HG02885 (cell line): ENCODE results near the gene LRPAP1.

Experiments used
- ATAC-seq: cut with Tn5 transposase; IDR thresholded peaks from one replicate; pipeline ENCODE4 v1.9.1; 2021; ENCODE audit warnings: mild to moderate bottlenecking; ENCODE audit not compliant: unreplicated experiment, poor library complexity

Gene LRPAP1

DNA sequence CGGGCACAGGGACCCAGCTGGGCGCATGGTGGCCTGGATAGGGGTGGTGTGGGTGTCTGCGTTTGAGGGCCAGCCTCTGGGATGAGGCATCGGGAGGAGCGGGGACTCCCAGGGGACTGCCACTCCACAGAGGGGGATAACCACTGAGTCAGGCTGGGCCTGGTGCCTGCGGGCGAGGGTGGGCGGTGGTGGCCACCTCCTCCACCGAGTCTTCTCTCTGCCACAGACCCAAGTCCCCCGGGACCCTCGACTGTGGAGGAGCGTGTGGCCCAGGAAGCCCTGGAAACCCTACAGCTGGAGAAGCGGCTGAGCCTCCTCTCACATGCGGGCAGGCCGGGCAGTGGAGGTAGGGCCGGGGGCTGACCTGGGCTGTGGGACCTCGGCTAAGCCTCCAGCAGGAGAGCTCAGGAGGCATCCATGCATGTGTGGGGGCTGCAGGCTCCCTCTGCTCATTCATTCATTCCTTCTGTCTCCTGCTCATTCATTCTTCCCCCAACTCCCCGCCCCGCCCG lies 42.7 kb downstream of the LRPAP1 start:
- ATAC-seq, result no peak

DNA sequence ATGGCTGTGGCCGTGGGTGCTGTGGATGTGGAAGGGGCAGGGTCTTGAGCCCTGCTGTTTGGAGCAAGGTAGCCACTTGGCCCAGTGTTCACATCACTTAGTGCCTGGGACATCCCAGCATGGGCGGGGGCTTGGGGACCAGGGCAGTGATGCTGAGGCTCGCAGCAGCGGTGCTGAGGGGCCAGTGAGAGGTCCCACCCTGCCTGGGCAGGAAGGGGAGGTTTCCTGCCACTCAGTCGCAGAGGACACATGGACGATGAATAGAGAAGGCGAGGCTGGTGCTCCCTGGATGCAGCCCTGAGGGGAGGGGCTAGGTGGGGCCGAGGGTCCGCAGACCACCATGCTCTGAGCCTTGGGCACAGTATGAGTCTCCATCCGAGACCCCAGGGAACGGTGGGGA lies 43.4 kb downstream of the LRPAP1 start:
- no peak for ATAC-seq

DNA sequence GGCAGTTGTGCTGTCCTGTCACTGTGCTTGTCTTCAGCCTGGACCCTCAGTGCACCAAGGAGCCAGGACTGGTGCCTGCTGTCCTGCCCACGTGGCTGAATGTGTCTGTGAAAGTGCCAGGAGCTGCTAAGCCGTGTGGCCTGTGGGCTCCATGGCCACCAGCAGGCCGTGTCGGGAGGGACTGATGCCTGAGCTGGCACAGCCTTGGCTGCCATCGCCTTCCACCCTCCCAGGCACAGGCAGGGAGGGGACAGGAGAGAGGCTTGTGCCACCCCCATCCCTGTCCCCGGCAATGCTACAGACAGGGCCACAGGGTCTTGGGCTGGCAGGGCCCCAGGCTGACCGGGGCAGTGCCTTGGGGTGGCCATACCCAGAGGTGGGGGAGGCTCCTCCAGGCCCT lies 44.4 kb downstream of the LRPAP1 start:
- no peak for ATAC-seq

DNA sequence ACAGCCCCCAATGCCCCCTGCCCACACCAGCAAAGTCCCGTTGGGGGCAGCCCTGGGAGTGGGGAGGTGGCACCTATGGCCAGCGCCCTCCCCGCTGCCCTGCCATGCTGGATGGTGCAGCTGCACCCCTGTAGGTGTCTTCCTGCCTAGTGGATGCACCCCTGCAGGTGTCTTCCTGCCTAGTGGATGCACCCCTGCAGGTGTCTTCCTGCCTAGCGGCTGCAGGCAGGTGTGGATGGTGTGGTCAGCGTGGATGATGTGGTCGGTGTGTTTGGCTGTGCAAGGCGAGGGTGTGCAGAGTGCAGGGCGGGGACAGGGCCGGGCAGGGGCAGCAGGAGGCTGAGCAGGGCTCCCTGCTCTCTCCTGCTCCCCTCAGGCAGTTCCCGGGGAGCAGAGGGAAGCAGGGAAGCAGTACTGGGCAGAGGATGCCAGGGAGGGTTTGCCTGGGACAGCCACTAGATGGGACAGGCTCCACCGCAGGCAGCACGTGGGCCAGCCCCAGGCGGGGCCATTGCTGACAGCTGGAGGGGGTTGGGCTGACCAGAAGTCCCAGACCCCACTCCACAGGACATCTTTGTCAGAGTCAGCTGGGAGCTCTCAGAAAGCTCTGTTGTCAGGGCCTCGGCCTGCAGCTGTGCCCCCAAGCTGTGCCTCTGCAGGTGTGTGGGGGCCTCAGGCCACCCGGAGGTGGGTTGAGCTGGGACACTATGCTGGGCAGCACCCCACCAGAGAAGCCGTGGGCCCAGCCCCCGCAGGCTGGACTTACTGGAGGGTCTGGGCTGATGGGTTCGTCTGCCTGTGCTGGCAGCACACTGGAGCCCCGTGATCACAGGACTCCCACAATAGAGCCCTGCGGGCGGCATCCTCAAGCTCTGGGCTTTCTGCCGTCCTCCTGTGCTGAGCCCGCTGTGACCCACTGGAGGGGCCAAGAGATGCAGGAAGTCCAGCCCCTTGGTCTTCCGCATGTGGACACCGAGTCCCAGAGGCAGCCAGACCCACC lies 45.4 kb downstream of the LRPAP1 start:
- ATAC-seq, result no peak

DNA sequence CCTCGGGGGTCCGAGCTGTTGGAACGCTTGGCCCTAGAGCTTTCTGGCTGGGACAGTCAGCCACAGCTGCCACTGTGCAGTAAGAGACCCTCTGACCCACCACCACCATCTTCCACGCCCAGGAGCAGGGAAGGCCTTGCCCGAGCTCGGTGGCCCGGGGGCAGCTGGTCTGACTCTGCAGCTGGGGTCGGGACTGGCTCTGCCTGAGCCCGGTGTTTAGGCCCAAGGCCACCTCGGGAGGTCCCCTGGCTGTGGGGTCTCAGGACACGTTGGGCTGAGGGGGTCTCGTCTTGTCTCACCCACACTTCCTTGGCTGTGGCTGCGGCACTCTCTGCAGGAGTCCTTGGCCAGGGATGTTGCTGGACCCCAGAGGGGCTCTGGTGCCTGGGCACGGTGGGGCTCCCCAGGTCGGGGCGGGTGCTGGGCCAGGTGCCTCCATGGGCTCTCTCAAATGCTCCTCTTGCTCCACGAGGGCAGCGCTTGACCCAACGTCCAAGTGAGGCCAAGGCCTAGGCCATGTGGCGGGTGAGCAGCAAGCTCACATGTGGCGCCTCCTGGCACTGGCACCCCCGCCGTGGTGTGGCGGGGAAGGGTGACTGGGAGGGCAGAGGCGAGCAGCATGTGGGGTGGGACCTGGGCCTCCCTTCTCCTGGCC lies 46.2 kb downstream of the LRPAP1 start:
- no peak for ATAC-seq

DNA sequence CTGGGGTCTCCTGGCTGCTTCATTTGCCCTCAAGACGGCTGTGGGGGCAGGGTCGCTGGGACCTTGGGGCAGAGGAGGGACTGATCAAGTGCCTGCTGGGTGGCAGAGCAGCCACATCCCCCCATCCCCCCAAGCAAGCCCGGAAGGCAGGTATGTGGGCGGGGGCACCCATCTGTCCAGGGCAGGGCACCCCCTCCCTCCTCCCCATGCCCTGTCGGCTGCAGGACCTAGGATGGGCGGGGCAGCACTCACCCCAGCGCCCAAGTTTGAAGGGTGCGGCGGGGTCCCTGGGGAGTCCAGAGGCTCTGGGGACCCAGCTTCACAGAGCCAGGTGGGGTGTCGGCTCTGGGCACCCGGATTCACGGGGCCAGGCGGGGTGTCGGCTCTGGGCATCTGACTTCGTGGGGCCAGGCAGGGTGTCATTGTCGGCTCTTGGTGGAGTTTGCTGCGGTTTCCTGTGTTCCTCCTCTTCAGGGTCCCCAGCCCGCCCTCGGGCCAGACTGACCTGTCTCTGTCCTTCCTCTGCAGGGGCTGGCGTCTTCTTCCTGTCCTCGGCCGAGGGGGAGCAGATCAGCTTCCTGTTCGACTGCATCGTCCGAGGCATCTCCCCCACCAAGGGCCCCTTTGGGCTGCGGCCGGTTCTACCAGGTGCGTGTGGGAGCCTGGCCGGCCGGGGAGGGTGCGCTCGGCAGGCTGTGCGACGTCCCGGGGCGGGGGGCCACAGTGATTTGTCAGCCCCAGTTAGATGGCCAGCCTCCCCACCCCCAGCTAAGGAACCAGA lies 47.0 kb downstream of the LRPAP1 start:
- ATAC-seq, result no peak

DNA sequence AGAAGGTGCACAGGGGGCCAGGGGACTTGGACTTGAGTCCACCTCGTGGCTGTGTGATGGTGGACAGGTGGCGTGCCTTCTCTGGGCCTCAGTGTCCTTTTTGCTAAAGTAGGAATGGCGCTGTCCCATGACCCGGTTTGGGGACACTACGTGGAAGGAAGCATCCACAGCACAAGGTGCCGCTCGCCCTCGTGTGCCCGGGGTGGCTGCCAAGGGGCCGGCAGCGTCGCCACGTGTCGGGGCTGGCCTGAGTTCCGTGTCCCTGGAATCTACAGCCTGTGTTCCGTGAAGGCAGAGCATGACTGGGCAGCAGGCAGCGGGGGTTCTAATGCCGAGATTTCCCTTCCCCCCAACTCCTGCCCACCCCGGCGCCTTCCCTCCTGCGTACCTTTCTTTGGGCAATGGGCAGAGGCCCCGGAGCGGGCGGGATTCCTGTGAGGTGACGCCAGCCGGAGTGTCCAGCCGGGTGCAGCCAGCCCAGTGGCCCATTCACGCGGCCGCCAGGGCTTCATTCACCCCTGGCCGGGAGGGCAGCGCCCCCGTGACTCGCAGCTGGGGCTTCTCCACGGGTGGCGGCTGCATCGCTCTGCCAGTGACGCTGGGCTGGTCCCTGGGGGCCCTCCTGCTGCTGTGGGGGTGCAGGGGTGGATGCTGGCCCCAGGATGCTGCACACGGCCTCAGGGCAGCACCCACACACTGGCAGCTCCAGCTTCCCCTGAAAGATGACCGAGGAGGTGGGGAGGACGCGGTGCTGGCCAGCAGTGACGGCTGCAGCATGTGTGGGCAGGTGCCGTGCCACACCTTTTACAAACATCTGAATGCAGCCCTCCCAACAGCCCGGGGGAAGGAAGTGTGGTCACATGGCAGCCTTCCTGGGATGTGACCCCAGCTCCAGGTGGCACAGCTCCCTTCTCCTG lies 47.9 kb downstream of the LRPAP1 start:
- ATAC-seq, result no peak

DNA sequence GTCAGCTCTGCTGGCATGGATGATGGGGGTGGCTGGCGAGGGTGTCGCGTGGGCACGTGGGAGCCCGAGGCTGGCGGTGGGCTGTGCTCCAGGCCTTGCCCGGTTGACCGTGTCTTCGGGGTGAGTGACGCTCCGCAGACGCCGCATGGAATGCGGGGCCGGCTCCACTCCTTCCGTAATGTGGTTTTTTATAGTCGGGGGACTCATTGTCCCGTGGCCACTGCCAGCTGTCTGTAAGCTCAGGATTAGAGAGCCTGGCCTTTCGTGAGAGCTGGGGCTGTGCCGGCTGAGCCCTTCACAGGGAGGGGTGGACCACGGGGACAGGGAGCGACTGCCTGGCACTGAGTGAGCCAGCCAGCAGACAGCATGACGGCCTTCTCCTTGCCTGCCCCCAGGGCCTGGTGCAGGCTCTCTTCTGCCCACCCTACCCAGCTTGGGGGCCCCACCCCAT lies 48.7 kb downstream of the LRPAP1 start:
- no peak for ATAC-seq

DNA sequence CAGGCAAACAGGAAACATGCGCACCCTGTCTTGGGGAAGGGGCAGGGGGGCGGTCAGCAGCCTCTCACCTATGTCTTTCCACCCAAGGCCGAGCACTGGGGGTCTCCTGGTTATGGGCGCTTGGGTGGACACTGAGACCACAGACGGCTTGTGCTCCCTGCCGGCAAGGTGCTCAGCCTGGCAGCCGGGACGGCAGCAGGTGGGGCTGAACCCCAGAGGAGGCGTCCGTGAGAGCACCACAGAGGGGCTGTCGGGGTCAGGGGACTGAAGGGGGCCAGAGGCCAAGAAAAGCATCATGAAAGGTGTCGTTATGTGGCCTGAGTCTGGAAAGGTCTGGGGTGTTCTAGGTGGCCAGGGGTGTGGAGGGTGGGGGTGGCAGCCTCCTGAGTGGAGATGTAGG lies 49.5 kb downstream of the LRPAP1 start:
- ATAC-seq, result no peak

DNA sequence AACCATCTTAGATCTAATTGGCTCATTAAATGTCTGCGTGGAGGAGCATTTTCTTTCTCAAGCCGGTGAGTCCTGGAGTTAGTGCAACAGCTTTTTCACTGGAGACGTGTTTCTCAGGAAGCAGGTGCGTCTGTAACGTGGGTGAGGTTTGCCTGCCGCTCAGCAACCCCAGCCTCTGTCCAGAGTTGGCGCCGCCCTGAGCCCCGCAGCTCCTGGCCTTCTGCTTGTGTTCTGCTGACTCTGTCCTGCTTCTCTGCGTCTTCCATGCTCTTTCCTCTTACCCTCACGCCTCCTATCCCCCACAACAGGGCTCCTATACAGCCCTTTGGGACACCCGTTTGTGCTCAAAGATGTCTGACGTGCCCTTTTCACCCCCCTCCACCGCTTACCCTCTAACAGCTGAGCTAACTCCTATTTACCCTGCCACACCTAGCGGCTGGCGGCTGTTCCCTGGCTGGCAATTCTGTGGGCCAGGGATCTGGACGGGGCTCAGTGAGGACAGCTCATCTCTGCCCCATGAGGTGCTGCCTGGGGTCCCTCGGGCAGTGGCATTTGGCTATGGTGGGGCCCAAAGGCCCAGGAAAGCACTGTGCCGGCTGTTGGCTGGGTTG lies 50.3 kb downstream of the LRPAP1 start:
- ATAC-seq, result no peak

DNA sequence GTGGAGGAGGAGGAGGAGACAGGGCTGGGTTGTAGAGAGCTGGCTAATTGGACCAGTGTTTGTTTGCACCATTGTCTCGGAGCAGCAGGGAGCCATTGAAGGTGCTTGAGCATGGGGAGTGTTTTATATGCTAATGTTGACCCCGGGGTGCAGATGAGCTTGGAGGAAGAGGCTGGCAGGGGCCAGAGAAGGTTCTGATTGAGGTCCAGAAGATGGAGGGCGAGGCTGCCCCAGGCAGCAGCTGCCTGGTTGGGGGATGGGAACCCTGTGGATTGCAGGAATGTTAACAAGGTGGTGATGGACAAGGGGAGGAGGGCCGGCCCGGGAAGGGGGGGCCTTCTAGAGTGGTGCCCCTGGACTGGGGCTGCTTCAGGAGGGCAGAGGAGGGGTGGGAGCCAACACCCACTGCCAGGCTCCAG lies 51.1 kb downstream of the LRPAP1 start:
- no peak for ATAC-seq

DNA sequence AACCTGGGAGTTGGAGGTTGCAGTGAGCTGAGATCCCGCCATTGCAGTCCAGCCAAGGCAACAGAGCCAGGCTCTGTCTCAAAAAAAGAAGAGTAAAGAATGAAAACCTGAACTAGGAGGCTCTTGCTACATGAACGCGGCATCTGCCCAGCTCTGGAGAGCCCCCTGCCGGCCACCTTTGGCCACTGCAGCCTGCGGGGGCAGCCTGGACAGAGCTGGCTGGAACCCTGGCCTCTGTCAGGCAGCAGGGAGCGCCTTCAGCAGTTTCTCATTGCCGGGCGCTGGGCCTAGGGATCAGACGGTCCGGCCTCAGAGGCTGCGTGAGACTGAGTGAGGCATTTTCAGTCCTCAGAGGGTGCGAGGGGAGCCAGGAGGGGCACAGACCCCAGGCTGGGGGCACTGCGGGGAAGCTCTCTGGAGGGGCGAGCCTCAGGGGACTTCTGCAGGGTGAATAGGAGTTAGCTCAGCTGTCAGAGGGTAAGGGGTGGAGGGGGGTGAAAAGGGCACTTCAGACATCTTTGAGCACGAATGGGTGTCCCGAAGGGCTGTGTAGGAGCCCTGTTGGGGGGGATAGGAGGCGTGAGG lies 51.6 kb downstream of the LRPAP1 start:
- peak; percentile 78 for ATAC-seq

DNA sequence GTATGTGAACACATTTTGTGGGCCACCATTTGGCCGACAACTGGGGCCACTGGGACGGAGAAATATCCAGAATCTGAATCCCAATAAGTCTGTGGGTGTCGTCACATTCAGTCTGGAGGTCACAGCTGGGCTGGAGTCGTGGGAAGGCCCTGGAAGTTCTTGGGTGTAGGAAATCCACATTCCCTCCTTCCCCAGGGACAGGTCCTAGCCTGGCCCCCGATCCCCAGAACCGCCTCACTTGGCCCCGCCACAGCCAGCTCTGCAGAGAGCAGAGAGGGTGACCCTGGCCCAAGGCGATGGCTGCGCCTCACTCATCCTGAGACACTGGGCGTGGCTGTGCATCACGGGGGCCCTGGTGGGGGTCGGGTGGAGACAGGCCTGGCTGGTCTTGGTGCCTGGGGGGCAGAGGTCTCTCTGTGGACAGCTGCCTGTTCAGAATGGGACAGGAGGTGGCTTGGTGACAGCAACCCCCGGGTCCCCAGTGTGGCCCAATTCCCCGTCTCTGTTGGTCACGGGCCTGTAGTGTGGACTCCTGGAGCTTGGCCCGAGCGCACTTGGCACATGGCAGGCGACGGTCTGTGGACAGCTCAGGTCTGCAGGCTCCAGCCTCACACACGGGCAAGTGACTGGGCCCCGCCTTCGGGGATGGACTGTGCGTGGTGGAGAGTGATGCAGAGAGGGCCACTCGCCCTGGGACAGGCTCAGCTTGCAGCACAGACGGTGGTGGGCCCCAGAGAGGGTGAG lies 52.7 kb downstream of the LRPAP1 start:
- ATAC-seq, result no peak

DNA sequence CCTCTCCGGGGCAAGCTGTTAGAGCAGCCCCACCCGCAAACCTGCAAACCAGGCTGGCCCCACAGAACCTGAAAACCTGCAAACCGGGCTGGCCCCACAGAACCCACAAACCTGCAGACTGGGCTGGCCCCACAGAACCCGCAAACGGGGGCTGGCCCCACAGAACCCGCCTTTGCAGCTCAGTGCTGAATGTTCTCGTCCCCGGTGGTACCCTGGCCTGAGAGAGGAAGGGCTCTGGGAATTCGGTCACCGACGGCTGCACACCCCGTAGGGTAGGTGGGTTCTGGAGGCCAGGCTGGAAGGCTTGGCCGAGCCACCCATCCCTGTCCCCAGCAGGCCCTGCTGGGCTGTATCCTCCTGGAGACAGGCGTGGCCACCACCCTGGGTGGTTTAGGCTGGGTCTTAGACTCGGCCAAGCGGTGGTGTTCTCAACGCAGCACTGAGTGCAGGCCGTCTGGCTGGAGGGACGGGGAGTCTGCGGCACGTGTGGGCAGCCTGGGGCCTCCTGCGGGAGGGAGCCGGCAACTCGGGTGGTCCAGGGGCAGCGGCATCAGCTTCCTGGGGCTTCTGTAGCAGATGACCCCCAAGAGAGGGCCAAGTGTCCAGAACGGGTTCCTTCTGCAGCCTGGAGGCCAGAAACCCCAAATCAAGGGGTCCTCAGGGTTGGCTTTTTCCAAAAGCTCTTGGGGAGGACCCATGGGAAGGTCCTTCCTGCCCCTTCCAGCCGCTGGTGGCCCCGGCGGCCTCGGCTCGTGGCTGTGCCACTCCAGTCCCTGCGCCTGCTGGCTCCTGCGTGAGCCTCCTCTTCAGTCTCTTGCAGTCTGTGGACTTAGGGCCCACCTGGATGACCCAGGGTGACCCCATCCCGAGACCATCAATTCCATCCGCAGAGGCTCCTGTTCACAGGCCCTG lies 53.5 kb downstream of the LRPAP1 start:
- ATAC-seq, result no peak

DNA sequence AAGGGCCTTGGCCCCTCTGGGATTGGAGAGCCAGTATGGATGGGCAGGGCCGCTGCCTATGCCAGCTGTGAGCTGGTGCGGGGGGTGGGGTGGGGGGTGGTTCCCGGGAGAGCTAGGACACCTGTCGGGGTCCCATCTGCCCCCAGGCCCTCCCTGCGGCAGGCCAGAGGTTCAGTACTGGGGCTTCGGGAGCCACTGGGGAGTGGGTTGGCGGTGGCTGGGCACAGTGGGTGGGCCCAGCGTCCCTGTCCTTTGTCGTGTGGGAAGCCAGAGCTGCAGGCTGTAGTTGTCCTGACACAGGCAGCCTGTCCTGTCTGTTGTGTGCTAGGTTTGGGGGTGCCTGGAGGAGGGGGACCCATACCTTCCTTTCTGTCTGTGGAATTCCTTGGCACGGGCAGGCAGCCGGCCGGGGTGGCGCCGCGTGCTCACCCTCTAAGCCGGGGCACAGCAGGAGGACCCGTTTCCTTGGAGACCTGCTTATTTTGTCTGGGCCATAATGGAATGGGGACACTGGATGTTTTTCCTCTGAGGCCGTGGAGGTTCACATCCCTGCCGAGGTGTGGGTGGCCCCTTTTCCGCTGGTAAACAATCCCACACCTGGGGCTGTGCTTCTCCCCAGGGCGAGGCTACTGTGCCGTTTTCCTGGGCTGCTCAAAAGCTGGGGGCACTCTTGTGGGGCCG lies 54.3 kb downstream of the LRPAP1 start:
- no peak for ATAC-seq

DNA sequence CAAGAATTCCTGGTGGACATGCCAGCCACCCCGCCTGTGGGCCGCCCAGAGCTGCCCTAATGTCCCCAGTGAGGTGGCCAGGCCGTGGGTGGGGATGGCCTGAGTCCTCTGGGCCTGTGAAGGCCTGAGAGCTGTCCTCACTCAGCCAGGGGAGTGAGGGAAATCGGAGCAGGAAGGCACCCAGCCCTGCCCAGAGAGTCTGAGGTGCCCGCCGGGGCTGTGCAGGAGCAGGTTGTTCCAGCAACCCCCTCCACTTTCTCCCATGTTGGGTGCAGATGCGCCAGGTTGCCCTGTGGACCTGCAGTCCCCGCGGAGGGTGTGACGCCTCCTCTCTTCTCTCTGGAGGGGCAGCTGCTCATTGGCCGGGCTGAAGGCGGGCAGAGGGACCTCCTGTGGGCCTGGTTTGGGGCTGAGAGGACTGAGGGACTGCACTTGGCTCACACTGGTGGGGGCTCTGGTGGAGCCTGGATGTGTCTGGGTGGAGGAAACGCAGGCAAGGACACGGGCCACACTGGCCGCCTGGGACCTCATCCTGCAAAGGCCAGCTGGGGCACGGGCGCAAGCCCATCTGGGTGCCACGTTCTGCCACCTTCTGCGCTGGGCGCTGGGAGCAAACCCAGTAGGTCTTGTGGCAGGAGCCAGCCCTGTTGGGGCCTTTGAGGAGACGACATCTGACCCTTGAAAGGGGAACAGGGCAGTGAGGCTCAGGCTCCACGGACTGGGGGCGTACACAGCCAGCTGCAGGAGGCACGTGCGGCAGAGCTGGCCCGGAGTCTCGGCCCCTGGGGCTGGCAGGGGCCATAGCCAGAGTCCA lies 55.1 kb downstream of the LRPAP1 start:
- ATAC-seq, result no peak
